OCI-LY7 (cell line): ENCODE data around the gene MARVELD2. TPM values are rescaled to one million over a fixed set of nuclear protein-coding genes. Genes with fewer than 3 reads are reported as not detected.

Experiments
- Bru-seq: library from RNA; stranded (reverse); fragments of 400-500 nt; gene quantifications from one replicate; lab custom pipeline; 2021; lab: Mats Ljungman, UMichigan
- BruChase-seq, 2 experiments: library from RNA; stranded (reverse); fragments of 400-500 nt; gene quantifications; one replicate each; lab custom pipeline; 2021; lab: Mats Ljungman, UMichigan
- BruUV-seq: library from RNA; stranded (reverse); fragments of 400-500 nt; replicated peaks from 2 replicates; lab custom pipeline; 2021; lab: Mats Ljungman, UMichigan
- CTCF ChIA-PET: fragments of 300-600 bp; sonication (Branson Sonifier 250); formaldehyde crosslinking; loops from one replicate; lab custom pipeline; 2022; ENCODE audit warnings: antibody characterized with exemption; ENCODE audit not compliant: unreplicated experiment; lab: Charles Lee
- POLR2A ChIA-PET: fragments of 300-600 bp; sonication (Branson Sonifier 250); formaldehyde crosslinking; loops from one replicate; lab custom pipeline; 2022; ENCODE audit warnings: antibody characterized with exemption; lab: Charles Lee
- DNase-seq: peaks from one replicate; pipeline ENCODE4 v3.0.0-alpha.2; 2015; ENCODE audit warnings: low spot score
- H2AFZ ChIP-seq: fragments of 200-600 bp; sonication (generic), shearing (Covaris generic); 2 replicates; pipeline ENCODE4 v1.6.1; 2014; ENCODE audit warnings: mild to moderate bottlenecking, antibody characterized with exemption, low read length, moderate library complexity
- H3K27ac ChIP-seq: fragments of 200-600 bp; sonication (generic); 2 replicates; pipeline ENCODE4 v1.5.1; 2014; ENCODE audit warnings: mixed run types, low read depth, mild to moderate bottlenecking, moderate library complexity, low read length, inconsistent platforms; ENCODE audit not compliant: poor library complexity, severe bottlenecking
- H3K36me3 ChIP-seq: fragments of 200-600 bp; sonication (generic); 2 replicates; pipeline ENCODE4 v1.6.1; 2014; ENCODE audit warnings: mild to moderate bottlenecking, antibody characterized with exemption, low read length, moderate library complexity, mixed read lengths; ENCODE audit not compliant: insufficient read depth
- H3K4me1 ChIP-seq: fragments of 200-600 bp; sonication (generic); 2 replicates; pipeline ENCODE4 v1.5.1; 2014; ENCODE audit warnings: mild to moderate bottlenecking, low read length; ENCODE audit not compliant: insufficient read depth, poor library complexity, severe bottlenecking
- H3K4me2 ChIP-seq: fragments of 200-600 bp; sonication (generic); 2 replicates; pipeline ENCODE4 v1.6.1; 2014; ENCODE audit warnings: mild to moderate bottlenecking, low read length
- H3K4me3 ChIP-seq: fragments of 200-600 bp; sonication (generic); 2 replicates; pipeline ENCODE4 v1.5.1; 2014; ENCODE audit warnings: mild to moderate bottlenecking, low read depth, low read length; ENCODE audit not compliant: poor library complexity, severe bottlenecking
- H3K79me2 ChIP-seq: fragments of 200-600 bp; sonication (generic); 2 replicates; pipeline ENCODE4 v1.6.1; 2016; ENCODE audit warnings: low read depth, mild to moderate bottlenecking, low read length, moderate library complexity, mixed read lengths; ENCODE audit not compliant: insufficient read depth
- H3K9me2 ChIP-seq: fragments of 200-600 bp; sonication (generic); 2 replicates; pipeline ENCODE4 v1.6.1; 2016; ENCODE audit warnings: mild to moderate bottlenecking, low read length, mixed read lengths; ENCODE audit not compliant: insufficient read depth
- H3K9me3 ChIP-seq: fragments of 200-600 bp; sonication (generic); 2 replicates; pipeline ENCODE4 v1.6.1; 2014; ENCODE audit warnings: mild to moderate bottlenecking, mixed run types, low read length, mixed read lengths
- H4K20me1 ChIP-seq: fragments of 200-600 bp; sonication (generic); 2 replicates; pipeline ENCODE4 v1.6.1; 2014; ENCODE audit warnings: mild to moderate bottlenecking, antibody characterized with exemption, low read length, moderate library complexity, mixed read lengths; ENCODE audit not compliant: insufficient read depth
- EZH2phosphoT487 ChIP-seq: fragments of 200-600 bp; sonication (generic); IDR thresholded peaks from 2 replicates; pipeline ENCODE4 v1.6.1; 2018; ENCODE audit warnings: low read depth, borderline replicate concordance, mild to moderate bottlenecking, mixed run types, antibody characterized with exemption, low read length, moderate library complexity, mixed read lengths
- intact Hi-C: fragments of 100-400 bp; cut with micrococcal nuclease; formaldehyde crosslinking; loops from one replicate; pipeline ENCODE4 v1.10.0; 2022; ENCODE audit not compliant: unreplicated experiment
- long read RNA-seq: library from polyadenylated mRNA; stranded (forward); transcript quantifications from one replicate; pipeline ENCODE4 v2.0.0, GENCODE V29; 2022
- total RNA-seq, 2 experiments: library from RNA; depleted of rRNA in 1 of 2; stranded (reverse); fragments of >200 nt in 1 of 2; shearing (Covaris generic) in 1 of 2; gene quantifications; 2 replicates each; pipeline ENCODE4 v1.2.3, GENCODE V29; 2014 to 2022
- TF ChIP-seq, protein P1 (sequence below): fragments of 200-600 bp; sonication (generic); conservative IDR thresholded peaks from 2 replicates; pipeline ENCODE4 v1.5.1; 2014; ENCODE audit warnings: mild to moderate bottlenecking, antibody characterized with exemption, low read length, moderate library complexity, mixed read lengths

Gene MARVELD2, protein sequence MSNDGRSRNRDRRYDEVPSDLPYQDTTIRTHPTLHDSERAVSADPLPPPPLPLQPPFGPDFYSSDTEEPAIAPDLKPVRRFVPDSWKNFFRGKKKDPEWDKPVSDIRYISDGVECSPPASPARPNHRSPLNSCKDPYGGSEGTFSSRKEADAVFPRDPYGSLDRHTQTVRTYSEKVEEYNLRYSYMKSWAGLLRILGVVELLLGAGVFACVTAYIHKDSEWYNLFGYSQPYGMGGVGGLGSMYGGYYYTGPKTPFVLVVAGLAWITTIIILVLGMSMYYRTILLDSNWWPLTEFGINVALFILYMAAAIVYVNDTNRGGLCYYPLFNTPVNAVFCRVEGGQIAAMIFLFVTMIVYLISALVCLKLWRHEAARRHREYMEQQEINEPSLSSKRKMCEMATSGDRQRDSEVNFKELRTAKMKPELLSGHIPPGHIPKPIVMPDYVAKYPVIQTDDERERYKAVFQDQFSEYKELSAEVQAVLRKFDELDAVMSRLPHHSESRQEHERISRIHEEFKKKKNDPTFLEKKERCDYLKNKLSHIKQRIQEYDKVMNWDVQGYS
- 0.57 and 0.82 TPM in 2 replicates for total RNA-seq (2014; rRNA removed; shearing (Covaris generic))
- total RNA-seq (2022) = 1.2 and 2.0 TPM in 2 replicates
- Bru-seq, nascent RNA = percentile 49 among the genes with signal in this experiment
- BruChase-seq, experiment 1, labeled RNA remaining after a 6-hour chase = percentile 45 among the genes with signal in this experiment
- BruChase-seq, experiment 2, labeled RNA remaining after a 2-hour chase = percentile 46 among the genes with signal in this experiment
- long read RNA-seq = 0 reads

DNA sequence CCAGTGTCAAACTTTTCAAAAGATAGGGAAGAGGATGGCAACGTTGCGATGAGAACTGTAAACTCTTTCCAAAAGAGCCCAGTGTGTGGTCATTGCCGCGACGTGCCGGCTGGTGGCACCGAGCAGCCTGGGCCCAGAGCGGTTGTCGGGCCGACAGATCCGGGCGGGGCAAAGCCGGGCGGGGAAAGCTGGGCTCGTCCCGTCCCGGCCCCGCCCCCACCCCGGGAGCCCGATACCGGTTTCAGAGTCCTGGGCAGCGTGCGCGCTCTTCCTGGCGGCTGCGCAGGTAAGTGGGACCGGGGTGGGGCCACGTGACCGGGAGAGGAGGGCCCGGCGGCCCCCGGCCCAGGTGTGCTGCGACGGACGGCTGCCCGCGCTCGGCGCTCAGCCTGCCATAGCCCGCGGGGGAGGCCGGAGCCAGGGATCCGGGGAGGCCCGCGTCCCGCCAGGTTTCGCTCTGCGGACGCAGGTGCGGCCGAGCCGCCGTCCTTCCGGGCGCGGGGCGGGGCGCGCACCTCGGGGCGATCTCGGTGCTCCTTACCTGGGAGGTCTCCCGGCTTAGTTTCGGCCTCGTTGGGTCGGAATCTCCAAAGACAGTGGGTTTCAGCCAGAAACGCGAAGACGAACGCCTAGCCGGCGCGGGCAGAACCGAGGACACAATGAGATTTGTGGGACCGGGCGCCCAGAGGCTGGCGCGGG is at the start of gene MARVELD2:
MARVELD2 (plus strand) TSS at position 232 of the 699 bp plus-strand sequence. CDS start 4,270 bp downstream, outside the sequence.
- Histone ChIP-seq H3K9me3 (no peaks in the 10 kb centered on the region), H3K79me2 (no peaks in the 10 kb centered on the region), H3K4me3 (no peak within 1 kb of the TSS), H2AFZ (no peak within 1 kb of the TSS), H3K36me3 (peaks cover 73% of the 10 kb centered on the region), H3K4me1 (no peaks in the 10 kb centered on the region), H3K9me2 (no peaks in the 10 kb centered on the region), H4K20me1 (no peaks in the 10 kb centered on the region), H3K4me2 (peak within 1 kb of the TSS; percentile 22; the same call in 1 of the 2 replicates), H3K27ac (no peak within 1 kb of the TSS)
- no peak for TF ChIP-seq EZH2phosphoT487
- TF ChIP-seq, protein P1, sequence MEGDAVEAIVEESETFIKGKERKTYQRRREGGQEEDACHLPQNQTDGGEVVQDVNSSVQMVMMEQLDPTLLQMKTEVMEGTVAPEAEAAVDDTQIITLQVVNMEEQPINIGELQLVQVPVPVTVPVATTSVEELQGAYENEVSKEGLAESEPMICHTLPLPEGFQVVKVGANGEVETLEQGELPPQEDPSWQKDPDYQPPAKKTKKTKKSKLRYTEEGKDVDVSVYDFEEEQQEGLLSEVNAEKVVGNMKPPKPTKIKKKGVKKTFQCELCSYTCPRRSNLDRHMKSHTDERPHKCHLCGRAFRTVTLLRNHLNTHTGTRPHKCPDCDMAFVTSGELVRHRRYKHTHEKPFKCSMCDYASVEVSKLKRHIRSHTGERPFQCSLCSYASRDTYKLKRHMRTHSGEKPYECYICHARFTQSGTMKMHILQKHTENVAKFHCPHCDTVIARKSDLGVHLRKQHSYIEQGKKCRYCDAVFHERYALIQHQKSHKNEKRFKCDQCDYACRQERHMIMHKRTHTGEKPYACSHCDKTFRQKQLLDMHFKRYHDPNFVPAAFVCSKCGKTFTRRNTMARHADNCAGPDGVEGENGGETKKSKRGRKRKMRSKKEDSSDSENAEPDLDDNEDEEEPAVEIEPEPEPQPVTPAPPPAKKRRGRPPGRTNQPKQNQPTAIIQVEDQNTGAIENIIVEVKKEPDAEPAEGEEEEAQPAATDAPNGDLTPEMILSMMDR = no peak
- no TSS peak for BruUV-seq
- POLR2A ChIA-PET = no interaction called here
- CTCF ChIA-PET = no interaction called here
- intact Hi-C loops = loop anchor here (5.0 kb wide), 1 partner anchor 323 kb away; the partner anchor contains the start of gene SLC30A5
- no peak for DNase-seq

DNA sequence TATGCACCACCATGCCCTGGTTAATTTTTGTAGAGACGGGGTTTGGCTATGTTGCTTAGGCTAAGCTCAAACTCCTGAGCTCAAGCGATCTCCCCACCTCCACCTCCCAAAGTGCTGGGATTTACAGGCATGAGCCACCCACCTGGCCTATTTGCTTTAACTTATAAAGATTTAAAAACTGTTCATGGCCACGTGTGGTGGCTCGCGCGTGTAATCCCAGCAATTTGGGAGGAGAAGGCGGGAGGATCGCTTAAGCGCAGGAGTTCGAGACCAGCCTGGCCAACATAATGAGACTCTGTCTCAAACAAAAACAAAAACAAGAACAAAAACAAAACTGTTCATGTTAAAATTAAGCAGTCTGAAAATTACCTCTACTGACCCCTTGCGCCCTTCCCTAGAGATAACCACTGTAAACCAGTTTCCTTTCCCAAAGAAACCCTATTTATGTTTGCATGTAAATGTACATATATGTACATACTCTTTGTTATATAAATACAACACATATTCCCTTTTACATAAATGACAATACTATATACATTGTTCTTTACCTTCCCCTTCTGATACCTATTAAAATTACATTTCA is 47.1 kb upstream of the MARVELD2 start:
- TF ChIP-seq, protein P1 = peak; percentile 70
- TF ChIP-seq EZH2phosphoT487 = no peak
- peaks cover 41% of the 10 kb centered on the region for H3K4me1 ChIP-seq
- no peaks in the 10 kb centered on the region for H3K9me2 ChIP-seq
- H3K9me3 ChIP-seq = no peaks in the 10 kb centered on the region
- ChIA-PET CTCF (no interaction called here), POLR2A (no interaction called here)
- intact Hi-C loops = no loop called here
- H2AFZ ChIP-seq = no peak overlapping the region
- peak overlapping the region; percentile 90 for H3K4me2 ChIP-seq
- peak overlapping the region; percentile 84 for H3K4me3 ChIP-seq
- peaks cover 66% of the 10 kb centered on the region for H3K36me3 ChIP-seq
- DNase-seq = no peak
- H3K79me2 ChIP-seq = peaks cover 91% of the 10 kb centered on the region
- H3K27ac ChIP-seq = peak overlapping the region; percentile 88
- BruUV-seq = no TSS peak
- H4K20me1 ChIP-seq = peaks cover 12% of the 10 kb centered on the region
